ENCODE data around the gene USP40. TPM values are rescaled to one million over a fixed set of nuclear protein-coding genes. Genes with fewer than 3 reads are reported as not detected.

USP40 gene
- total RNA-seq, 2 donors from 2014 or later: 11.6 to 12.5 TPM

DNA sequence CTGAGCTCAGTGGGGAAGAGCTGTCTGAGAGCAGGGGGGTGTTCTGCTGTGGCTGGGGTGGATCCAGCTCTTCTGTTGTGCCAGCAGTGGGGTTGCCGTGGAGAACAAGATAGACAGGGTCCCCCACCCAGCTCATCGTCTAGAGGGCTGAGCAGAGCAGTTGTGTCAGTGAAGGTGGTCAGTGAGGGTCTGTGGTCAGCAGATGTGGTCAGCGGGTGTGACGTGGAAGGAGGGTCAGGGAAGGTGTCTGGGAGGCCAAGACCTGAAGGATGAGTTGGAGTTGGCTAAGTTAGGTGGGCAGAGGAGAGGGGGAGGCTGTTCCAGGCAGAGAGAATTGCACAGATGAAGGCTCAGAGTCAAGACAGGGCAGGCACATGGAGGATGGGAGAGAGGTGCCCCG lies 109.2 kb downstream of the USP40 start:
- peaks cover 100% of the 10 kb centered on the region for H3K36me3 ChIP-seq
- H3K4me3 ChIP-seq: no peak overlapping the region
- no peak overlapping the region for H3K27ac ChIP-seq
- H3K9me3 ChIP-seq: no peaks in the 10 kb centered on the region
- no peaks in the 10 kb centered on the region for H3K4me1 ChIP-seq
- TF ChIP-seq, protein P1, sequence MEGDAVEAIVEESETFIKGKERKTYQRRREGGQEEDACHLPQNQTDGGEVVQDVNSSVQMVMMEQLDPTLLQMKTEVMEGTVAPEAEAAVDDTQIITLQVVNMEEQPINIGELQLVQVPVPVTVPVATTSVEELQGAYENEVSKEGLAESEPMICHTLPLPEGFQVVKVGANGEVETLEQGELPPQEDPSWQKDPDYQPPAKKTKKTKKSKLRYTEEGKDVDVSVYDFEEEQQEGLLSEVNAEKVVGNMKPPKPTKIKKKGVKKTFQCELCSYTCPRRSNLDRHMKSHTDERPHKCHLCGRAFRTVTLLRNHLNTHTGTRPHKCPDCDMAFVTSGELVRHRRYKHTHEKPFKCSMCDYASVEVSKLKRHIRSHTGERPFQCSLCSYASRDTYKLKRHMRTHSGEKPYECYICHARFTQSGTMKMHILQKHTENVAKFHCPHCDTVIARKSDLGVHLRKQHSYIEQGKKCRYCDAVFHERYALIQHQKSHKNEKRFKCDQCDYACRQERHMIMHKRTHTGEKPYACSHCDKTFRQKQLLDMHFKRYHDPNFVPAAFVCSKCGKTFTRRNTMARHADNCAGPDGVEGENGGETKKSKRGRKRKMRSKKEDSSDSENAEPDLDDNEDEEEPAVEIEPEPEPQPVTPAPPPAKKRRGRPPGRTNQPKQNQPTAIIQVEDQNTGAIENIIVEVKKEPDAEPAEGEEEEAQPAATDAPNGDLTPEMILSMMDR (IDR thresholded peaks at IDR 0.05): no peak
- DNase-seq (ENCODE audit: low spot score): no peak
- H3K27me3 ChIP-seq: no peaks in the 10 kb centered on the region

DNA sequence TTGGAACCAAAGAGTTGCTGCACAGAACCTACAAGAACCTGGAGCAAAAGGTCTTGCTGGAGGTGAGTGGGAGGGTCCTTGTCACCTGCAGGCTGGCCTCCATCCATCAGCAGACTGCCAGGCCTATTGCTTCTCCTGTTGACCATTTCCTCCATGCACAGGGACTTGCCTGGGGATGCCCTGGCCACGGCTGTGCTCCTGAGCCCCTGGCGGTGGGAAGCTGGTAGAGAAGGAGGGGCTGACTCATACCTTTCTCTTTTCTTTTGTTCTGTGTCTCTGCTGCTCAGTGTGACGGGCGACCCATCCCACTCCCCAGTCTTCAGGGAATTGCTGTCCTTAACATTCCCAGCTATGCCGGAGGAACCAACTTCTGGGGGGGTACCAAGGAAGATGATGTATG lies 109.6 kb downstream of the USP40 start:
- no peak for DNase-seq (ENCODE audit: low spot score)
- TF ChIP-seq, protein P1 (IDR thresholded peaks at IDR 0.05): no peak
- no peak overlapping the region for H3K4me3 ChIP-seq
- H3K36me3 ChIP-seq: peaks cover 100% of the 10 kb centered on the region
- no peak overlapping the region for H3K27ac ChIP-seq
- no peaks in the 10 kb centered on the region for H3K27me3 ChIP-seq
- no peaks in the 10 kb centered on the region for H3K9me3 ChIP-seq
- no peaks in the 10 kb centered on the region for H3K4me1 ChIP-seq

DNA sequence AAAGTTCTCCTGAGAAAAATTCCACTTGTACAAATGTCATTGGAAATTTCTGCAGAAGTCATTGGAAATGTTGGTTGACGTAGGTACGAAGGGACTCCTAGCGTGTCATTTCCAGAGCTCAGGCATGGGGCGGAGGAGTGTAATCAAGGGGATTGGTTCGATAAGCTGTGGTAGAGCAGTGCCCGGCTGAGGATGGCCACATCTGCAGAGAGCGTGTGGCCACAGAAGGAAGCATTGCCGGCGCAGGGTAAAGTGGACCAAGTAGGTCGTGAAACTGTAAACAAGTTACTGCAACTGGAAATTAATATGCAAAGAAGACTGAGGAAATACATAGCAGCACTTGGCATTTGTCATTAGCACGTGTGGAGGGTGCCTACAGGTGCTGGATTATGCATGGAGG lies 110.5 kb downstream of the USP40 start:
- Histone ChIP-seq H3K4me1 (no peaks in the 10 kb centered on the region), H3K36me3 (peaks cover 100% of the 10 kb centered on the region), H3K27me3 (no peaks in the 10 kb centered on the region), H3K4me3 (no peak overlapping the region), H3K9me3 (no peaks in the 10 kb centered on the region), H3K27ac (no peak overlapping the region)
- TF ChIP-seq, protein P1 (IDR thresholded peaks at IDR 0.05): no peak
- DNase-seq (ENCODE audit: low spot score): no peak

DNA sequence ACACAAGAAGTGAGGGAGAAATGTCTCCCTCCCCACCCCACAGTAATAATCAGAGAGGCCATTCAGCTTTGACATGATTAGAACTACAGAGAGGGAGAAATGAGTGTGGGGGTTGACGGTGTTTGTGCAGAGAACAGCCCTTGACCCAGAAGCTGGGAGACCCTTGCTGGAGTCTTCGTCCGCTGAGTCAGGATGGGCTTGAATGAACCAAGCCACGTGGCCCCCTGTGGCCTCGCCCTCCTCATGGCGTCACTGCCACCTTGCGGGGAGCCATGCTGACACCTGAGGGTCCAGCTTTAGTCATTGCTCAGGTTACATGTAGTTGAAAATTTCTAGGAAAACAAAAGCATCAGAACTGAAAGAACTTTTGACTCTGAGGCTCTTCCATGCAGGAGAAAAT lies 111.1 kb downstream of the USP40 start:
- Histone ChIP-seq H3K36me3 (peaks cover 100% of the 10 kb centered on the region), H3K27me3 (no peaks in the 10 kb centered on the region), H3K27ac (no peak overlapping the region), H3K4me1 (no peaks in the 10 kb centered on the region), H3K9me3 (no peaks in the 10 kb centered on the region), H3K4me3 (no peak overlapping the region)
- no peak for DNase-seq (ENCODE audit: low spot score)
- TF ChIP-seq, protein P1 (IDR thresholded peaks at IDR 0.05): no peak

DNA sequence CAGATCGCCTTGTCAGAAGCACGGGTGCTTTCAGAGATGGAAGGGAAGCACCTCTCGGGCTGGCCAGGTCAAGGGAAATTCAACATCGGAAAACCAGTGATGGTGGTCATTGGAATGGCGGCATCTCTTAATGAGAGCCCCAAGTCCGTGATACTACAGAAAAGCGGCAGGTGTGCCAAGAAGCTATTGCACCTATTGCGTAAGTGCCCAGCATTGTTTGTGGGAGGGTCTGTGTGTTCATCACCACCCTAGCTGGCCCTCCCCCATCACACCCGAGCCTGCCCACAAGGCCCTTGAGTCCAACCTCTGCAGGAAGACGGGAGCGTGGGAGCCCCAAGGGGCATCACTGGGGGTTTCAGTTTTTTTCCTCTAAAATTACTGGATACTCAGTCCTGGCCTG lies 111.6 kb downstream of the USP40 start:
- no peak overlapping the region for H3K27ac ChIP-seq
- no peak for DNase-seq (ENCODE audit: low spot score)
- no peak overlapping the region for H3K4me3 ChIP-seq
- H3K9me3 ChIP-seq: no peaks in the 10 kb centered on the region
- TF ChIP-seq, protein P1 (IDR thresholded peaks at IDR 0.05): no peak
- H3K36me3 ChIP-seq: peaks cover 100% of the 10 kb centered on the region
- no peaks in the 10 kb centered on the region for H3K4me1 ChIP-seq
- H3K27me3 ChIP-seq: no peaks in the 10 kb centered on the region

DNA sequence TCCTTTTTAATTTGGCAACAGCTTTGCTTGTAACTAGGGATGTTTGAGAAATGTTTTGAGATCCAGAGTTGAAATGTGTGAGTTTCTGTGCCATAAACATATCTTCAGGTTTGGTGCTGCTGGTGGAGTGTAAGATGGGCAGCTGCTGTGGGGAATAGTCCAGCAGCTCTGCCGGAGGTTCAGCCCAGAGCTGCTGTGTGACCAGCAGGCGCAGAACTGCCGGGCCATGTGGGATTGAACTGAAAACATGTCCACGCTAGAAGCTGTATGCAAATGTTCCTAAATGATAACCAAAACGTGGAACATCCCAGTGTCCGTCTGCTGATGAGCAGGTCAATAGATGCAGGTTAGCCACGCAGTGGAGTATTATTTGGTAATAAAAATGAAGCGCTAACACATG lies 112.7 kb downstream of the USP40 start:
- TF ChIP-seq, protein P1 (IDR thresholded peaks at IDR 0.05): no peak
- H3K4me1 ChIP-seq: no peaks in the 10 kb centered on the region
- H3K27me3 ChIP-seq: no peaks in the 10 kb centered on the region
- DNase-seq (ENCODE audit: low spot score): no peak
- H3K27ac ChIP-seq: no peak overlapping the region
- H3K9me3 ChIP-seq: no peaks in the 10 kb centered on the region
- H3K36me3 ChIP-seq: peaks cover 100% of the 10 kb centered on the region
- no peak overlapping the region for H3K4me3 ChIP-seq

All from right atrium auricular region (tissue), 2 donors.